D721Med (cell line): ENCODE results near the gene ANKRD62.

Experiments
- DNase-seq: peaks from one replicate; pipeline ENCODE4 v3.0.0; 2011; ENCODE audit warnings: low spot score; ENCODE audit not compliant: insufficient read length
- FAIRE-seq: peaks from 2 replicates; lab custom pipeline; 2011; peaks lifted over from hg19 to GRCh38; lab: Jason Lieb, UNC
- CTCF ChIP-seq: IDR thresholded peaks from 2 replicates; pipeline ENCODE4 v1.5.1; 2012; ENCODE audit warnings: mild to moderate bottlenecking, control low read depth; ENCODE audit not compliant: insufficient read depth; ENCODE audit errors: missing control alignments

ANKRD62 gene

GRCh38 chr18:12059334-12060181 lies 34.1 kb upstream of the ANKRD62 start:
- FAIRE-seq, result no peak
- no peak for DNase-seq
- TF ChIP-seq CTCF, result no peak

- TF ChIP-seq CTCF, result no peak
- DNase-seq (no peak), FAIRE-seq (no peak)
Observed at GRCh38 chr18:12060182-12060870, 33.3 kb upstream of the ANKRD62 start.

- no peak for TF ChIP-seq CTCF
- FAIRE-seq, result no peak
- DNase-seq, result no peak
Observed at GRCh38 chr18:12061685-12062084, 32.0 kb upstream of the ANKRD62 start.

GRCh38 chr18:12062974-12063373 lies 30.7 kb upstream of the ANKRD62 start:
- no peak for DNase-seq
- FAIRE-seq, result no peak

GRCh38 chr18:12064086-12064763 lies 29.4 kb upstream of the ANKRD62 start:
- DNase-seq (no peak), FAIRE-seq (no peak)
- no peak for TF ChIP-seq CTCF

More at GRCh38 chr18:12062974-12063373, 30.7 kb upstream of the ANKRD62 start:
- no peak for TF ChIP-seq CTCF

GRCh38 chr18:12065397-12065796 lies 28.2 kb upstream of the ANKRD62 start:
- no peak for TF ChIP-seq CTCF
- DNase-seq, result no peak
- FAIRE-seq, result no peak
